ENCODE measurements around the gene CCNQ.
A peak's percentile ranks its signal among the peaks of the same experiment; 100 is the strongest.

The CCNQ gene

DNA sequence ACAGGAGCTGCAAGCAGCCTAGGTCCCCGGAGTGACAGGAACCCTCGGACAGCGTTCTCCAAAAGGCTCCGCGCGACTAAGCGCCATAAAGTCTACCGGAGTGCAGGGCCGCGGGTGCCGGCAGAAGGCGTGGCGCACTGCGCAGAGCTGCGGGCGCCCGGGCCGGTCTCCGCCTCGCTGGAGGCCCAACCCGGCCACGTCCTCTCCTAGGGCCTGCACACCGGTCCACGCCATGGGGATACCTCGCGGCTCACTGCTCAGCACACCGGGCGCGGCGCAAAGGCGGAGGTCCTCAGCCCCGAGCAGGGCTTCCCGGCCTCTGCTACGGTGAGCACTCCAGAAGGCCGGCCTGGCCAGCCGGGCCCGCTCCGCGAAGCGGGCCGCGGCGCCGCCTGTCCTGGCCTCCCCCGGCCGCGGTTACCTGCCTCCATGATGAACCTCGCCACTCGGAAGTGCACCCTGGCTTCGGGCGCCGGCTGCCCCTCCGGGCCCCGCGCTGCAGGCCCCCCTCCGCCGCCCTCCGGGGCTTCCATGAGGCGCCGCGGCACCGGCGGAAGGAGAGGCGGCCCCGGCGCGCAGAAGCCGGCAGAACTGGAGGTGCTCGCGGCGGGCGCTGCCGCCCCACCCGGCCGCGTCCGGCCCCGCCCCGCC is at the start of gene CCNQ:
CCNQ (minus strand) TSS at position 599 of the 651 bp plus-strand sequence; CDS start at position 533, 66 bp downstream.
- Histone ChIP-seq H3K27ac (ENCODE audit: low read depth, low read length) (peak within 1 kb of the TSS; percentile 65; the same call in 1 of the 2 replicates), H3K9me3 (ENCODE audit: control insufficient read depth, insufficient read depth, low read depth, low read length) (peaks cover 18% of the 10 kb centered on the region; the same call in 1 of the 2 replicates), H3K36me3 (ENCODE audit: control insufficient read depth, insufficient read depth, low read length) (peaks cover 15% of the 10 kb centered on the region), H3K27me3 (ENCODE audit: control insufficient read depth, insufficient read depth, low read length) (peaks cover 15% of the 10 kb centered on the region; the same call in 1 of the 2 replicates), H3K4me3 (ENCODE audit: low read depth, low read length) (peak within 1 kb of the TSS; percentile 83), H3K4me1 (ENCODE audit: control insufficient read depth, insufficient read depth, low read length) (peaks cover 6% of the 10 kb centered on the region), H3K9ac (ENCODE audit: low read length) (peak within 1 kb of the TSS; percentile 73)

- Histone ChIP-seq H3K27me3 (ENCODE audit: control insufficient read depth, insufficient read depth, low read length) (peaks cover 66% of the 10 kb centered on the region), H3K4me1 (ENCODE audit: control insufficient read depth, insufficient read depth, low read length) (peaks cover 17% of the 10 kb centered on the region; the same call in 1 of the 2 replicates), H3K9me3 (ENCODE audit: control insufficient read depth, insufficient read depth, low read depth, low read length) (peaks cover 9% of the 10 kb centered on the region; the same call in 1 of the 2 replicates), H3K36me3 (ENCODE audit: control insufficient read depth, insufficient read depth, low read length) (no peaks in the 10 kb centered on the region), H3K4me3 (ENCODE audit: low read depth, low read length) (peak overlapping the region; percentile 27; the same call in 1 of the 2 replicates), H3K27ac (ENCODE audit: low read depth, low read length) (no peak overlapping the region), H3K9ac (ENCODE audit: low read length) (no peak overlapping the region)
Observed at GRCh38 chrX:153647461-153648357, 48.8 kb upstream of the CCNQ start.

DNA sequence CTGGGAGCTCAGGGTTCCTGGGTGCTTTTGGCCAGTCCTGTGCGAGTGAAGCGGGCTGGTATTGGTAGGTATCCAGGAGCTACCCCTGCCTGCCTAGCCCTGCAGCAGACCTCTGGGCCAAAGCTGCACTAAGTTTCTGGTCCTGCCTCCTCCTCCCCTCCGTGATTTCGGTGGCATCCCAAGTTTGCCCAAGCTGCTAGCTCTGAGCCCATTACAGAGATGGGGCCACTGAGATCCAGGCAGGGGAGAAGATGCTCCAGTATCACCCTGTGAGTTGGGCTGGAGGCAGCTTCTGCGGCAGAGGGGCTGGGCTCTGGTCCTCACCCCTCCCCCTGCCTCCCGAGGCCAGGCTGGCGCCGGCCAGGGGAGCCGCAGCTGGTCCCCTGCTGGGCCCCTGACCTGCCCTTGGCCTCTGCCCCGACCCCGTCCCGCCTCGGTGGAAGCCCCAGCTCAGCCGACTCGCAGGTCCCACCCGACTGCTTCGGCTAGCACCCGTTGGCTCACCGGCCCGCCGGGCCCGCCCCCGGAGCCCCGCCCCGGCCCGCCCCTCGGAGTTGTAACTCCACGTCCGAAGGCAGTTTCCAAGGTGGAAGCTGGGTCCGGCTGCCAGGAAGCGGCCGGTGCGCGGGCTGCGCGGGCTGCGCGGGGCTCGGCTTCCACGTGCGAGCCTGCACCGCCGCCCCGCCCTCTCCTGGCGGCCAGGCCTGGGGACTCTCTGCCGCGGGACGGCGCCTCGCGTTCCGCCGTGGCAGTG is 47.9 kb upstream of the CCNQ start, which contains the start of gene DUSP9:
DUSP9 (plus strand) TSS at position 584 of the 754 bp plus-strand sequence. CDS start 751 bp downstream, outside the sequence.
- H3K9me3 ChIP-seq (ENCODE audit: control insufficient read depth, insufficient read depth, low read depth, low read length): peaks cover 9% of the 10 kb centered on the region; the same call in 1 of the 2 replicates
- no peak within 1 kb of the TSS for H3K27ac ChIP-seq (ENCODE audit: low read depth, low read length)
- no peak within 1 kb of the TSS for H3K9ac ChIP-seq (ENCODE audit: low read length)
- H3K36me3 ChIP-seq (ENCODE audit: control insufficient read depth, insufficient read depth, low read length): no peaks in the 10 kb centered on the region
- peaks cover 74% of the 10 kb centered on the region for H3K27me3 ChIP-seq (ENCODE audit: control insufficient read depth, insufficient read depth, low read length)
- H3K4me3 ChIP-seq (ENCODE audit: low read depth, low read length): peak within 1 kb of the TSS; percentile 33
- peaks cover 17% of the 10 kb centered on the region; the same call in 1 of the 2 replicates for H3K4me1 ChIP-seq (ENCODE audit: control insufficient read depth, insufficient read depth, low read length)

DNA sequence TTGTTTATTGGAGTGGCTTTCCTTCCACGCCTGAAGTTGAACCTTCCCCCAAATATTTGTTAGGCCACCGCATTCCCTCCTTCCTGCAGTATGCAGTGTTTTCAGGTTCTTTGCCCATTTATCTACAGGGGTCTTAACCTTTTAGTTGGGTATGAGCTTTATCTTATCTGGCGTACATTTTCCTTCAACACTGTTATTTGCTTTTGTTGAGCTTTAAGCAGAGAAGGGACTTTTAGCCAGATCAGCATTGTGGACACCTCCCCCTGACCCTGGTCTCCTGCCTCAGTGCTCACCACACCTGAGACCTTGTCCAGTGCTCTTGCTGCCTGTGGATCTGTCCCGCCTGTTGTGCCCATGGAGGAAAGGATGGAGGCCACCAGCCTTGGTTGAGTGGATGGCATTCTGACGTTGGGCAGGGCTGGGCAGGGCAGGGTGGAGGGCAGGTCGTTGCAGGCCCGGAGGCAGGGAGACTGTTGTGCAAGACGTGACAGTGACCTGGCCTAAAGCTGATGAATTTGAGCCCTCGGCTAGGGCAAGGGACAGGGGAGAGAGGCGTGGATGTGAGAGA is 47.1 kb upstream of the CCNQ start:
- H3K9me3 ChIP-seq (ENCODE audit: control insufficient read depth, insufficient read depth, low read depth, low read length): peaks cover 4% of the 10 kb centered on the region; the same call in 1 of the 2 replicates
- no peak overlapping the region for H3K4me3 ChIP-seq (ENCODE audit: low read depth, low read length)
- peaks cover 25% of the 10 kb centered on the region; the same call in 1 of the 2 replicates for H3K4me1 ChIP-seq (ENCODE audit: control insufficient read depth, insufficient read depth, low read length)
- no peaks in the 10 kb centered on the region for H3K36me3 ChIP-seq (ENCODE audit: control insufficient read depth, insufficient read depth, low read length)
- no peak overlapping the region for H3K27ac ChIP-seq (ENCODE audit: low read depth, low read length)
- H3K9ac ChIP-seq (ENCODE audit: low read length): no peak overlapping the region
- H3K27me3 ChIP-seq (ENCODE audit: control insufficient read depth, insufficient read depth, low read length): peaks cover 82% of the 10 kb centered on the region

- Histone ChIP-seq H3K9me3 (ENCODE audit: control insufficient read depth, insufficient read depth, low read depth, low read length) (peaks cover 7% of the 10 kb centered on the region; the same call in 1 of the 2 replicates), H3K27me3 (ENCODE audit: control insufficient read depth, insufficient read depth, low read length) (peaks cover 90% of the 10 kb centered on the region), H3K36me3 (ENCODE audit: control insufficient read depth, insufficient read depth, low read length) (no peaks in the 10 kb centered on the region), H3K27ac (ENCODE audit: low read depth, low read length) (no peak overlapping the region), H3K9ac (ENCODE audit: low read length) (no peak overlapping the region), H3K4me1 (ENCODE audit: control insufficient read depth, insufficient read depth, low read length) (peaks cover 31% of the 10 kb centered on the region; the same call in 1 of the 2 replicates), H3K4me3 (ENCODE audit: low read depth, low read length) (no peak overlapping the region; the same call in 1 of the 2 replicates)
Observed at GRCh38 chrX:153645151-153645550, 46.2 kb upstream of the CCNQ start.

- H3K9ac ChIP-seq (ENCODE audit: low read length): no peak overlapping the region
- peaks cover 31% of the 10 kb centered on the region; the same call in 1 of the 2 replicates for H3K4me1 ChIP-seq (ENCODE audit: control insufficient read depth, insufficient read depth, low read length)
- no peak overlapping the region for H3K27ac ChIP-seq (ENCODE audit: low read depth, low read length)
- peak overlapping the region; percentile 56 for H3K4me3 ChIP-seq (ENCODE audit: low read depth, low read length)
- peaks cover 96% of the 10 kb centered on the region for H3K27me3 ChIP-seq (ENCODE audit: control insufficient read depth, insufficient read depth, low read length)
- H3K36me3 ChIP-seq (ENCODE audit: control insufficient read depth, insufficient read depth, low read length): no peaks in the 10 kb centered on the region
- H3K9me3 ChIP-seq (ENCODE audit: control insufficient read depth, insufficient read depth, low read depth, low read length): peaks cover 9% of the 10 kb centered on the region; the same call in 1 of the 2 replicates
Observed at GRCh38 chrX:153644356-153645125, 45.6 kb upstream of the CCNQ start.

- Histone ChIP-seq H3K4me3 (ENCODE audit: low read depth, low read length) (peak overlapping the region; percentile 59), H3K4me1 (ENCODE audit: control insufficient read depth, insufficient read depth, low read length) (peaks cover 31% of the 10 kb centered on the region; the same call in 1 of the 2 replicates), H3K9me3 (ENCODE audit: control insufficient read depth, insufficient read depth, low read depth, low read length) (peaks cover 13% of the 10 kb centered on the region; the same call in 1 of the 2 replicates), H3K36me3 (ENCODE audit: control insufficient read depth, insufficient read depth, low read length) (no peaks in the 10 kb centered on the region), H3K9ac (ENCODE audit: low read length) (no peak overlapping the region), H3K27me3 (ENCODE audit: control insufficient read depth, insufficient read depth, low read length) (peaks cover 95% of the 10 kb centered on the region), H3K27ac (ENCODE audit: low read depth, low read length) (no peak overlapping the region)
Observed at GRCh38 chrX:153643431-153644351, 44.8 kb upstream of the CCNQ start.

DNA sequence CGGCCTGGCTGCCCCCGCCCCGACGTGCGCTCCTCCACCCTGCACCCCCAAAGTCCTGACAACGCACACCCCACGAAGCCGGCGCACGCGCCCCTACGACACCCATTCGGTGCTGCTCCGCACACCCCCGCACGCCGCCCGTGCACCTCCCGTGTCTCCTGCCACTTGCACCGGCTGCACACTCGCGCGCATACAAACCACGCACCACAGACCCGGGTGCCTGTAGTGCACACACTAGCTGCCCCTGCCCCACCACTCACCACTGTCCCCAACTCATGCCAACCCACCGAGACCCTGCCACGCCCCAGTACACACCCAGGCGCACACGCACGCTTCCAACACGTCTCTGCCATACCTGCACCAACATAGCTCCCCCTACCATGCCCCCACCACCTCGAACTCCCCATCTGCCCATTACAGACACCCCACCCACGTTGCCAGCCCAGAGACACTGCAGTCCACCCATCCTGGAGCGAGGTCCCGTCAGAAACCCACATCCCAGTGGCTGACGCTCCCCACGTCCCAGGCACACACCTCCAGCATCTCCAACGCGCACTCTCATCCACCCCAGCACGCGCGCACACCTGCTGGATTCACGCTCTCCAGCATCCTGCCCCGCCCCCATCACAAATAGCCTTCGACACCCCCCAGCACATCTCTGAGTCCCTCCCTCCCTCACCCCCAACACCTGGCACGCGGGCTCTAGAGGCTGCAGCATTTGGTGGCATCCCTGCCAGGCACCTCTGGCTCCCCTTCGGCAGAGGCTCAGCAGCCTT is 43.9 kb upstream of the CCNQ start:
- Histone ChIP-seq H3K27ac (ENCODE audit: low read depth, low read length) (no peak overlapping the region), H3K4me3 (ENCODE audit: low read depth, low read length) (peak overlapping the region; percentile 59), H3K27me3 (ENCODE audit: control insufficient read depth, insufficient read depth, low read length) (peaks cover 93% of the 10 kb centered on the region), H3K4me1 (ENCODE audit: control insufficient read depth, insufficient read depth, low read length) (peaks cover 31% of the 10 kb centered on the region; the same call in 1 of the 2 replicates), H3K36me3 (ENCODE audit: control insufficient read depth, insufficient read depth, low read length) (no peaks in the 10 kb centered on the region), H3K9me3 (ENCODE audit: control insufficient read depth, insufficient read depth, low read depth, low read length) (peaks cover 15% of the 10 kb centered on the region; the same call in 1 of the 2 replicates), H3K9ac (ENCODE audit: low read length) (no peak overlapping the region)

Measured in HUES6 (cell line).